Measurements from ENCODE around the gene KCNQ1. TPM values are rescaled to one million over a fixed set of nuclear protein-coding genes. Genes with fewer than 3 reads are reported as not detected.

The KCNQ1 gene
- total RNA-seq, 1 donor from 2014 or later: 10.7 TPM

DNA sequence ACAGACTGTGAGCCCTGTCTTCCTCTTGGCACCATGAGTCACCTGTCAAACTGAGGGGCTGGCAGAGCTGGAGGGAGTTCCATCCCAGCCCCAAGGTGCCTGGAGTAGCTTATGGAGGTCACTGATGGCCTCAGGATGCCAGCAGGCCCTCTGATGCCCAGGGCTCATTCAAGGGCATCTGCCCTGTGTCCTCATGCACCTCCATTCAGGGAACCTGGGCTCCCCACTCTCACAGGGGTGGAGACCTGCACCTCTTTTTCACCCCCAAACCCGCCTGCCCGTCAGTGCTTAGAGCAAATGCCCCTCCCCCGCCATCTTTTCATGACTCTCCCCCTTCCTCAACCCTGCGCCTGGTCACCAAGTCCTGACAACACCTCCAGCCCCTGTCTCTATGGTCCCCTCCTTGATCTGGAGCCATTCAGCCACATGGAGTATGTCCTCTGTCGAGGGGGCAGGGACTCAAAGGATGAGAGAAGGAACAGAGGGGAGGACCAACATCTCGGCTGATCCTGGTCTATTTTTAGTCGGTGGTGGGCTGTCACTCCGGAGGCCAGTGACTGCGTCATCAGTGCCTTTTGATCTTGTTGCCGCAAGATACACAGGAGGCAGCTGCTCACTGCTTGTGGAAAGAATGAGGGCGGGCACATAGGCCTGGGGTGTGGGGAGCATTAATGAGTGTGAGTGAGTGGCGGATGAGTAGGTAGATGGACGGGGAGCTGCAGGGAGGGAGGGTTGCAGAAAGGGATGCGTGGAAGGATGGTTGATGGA, 368.5 kb downstream of the KCNQ1 start:
- no peak for DNase-seq (ENCODE audit: low spot score)

DNA sequence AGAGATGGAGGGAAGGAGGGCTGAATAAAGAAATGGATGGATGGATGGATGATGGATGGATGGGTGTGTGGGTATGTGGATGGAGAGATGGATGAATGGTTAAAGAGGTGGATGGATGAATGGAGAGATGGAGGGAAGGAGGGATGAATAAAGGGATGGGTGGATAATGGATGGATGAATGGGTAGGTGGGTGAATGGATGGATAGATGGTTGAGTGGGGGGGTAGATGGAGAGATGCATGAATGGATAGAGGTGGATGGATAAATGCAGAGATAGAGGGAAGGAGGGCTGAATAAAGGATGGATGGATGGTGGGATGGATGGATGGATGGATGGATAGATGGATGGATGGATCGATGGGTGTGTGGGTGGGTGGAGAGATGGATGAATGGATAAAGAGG, 369.2 kb downstream of the KCNQ1 start:
- no peak for DNase-seq (ENCODE audit: low spot score)

DNA sequence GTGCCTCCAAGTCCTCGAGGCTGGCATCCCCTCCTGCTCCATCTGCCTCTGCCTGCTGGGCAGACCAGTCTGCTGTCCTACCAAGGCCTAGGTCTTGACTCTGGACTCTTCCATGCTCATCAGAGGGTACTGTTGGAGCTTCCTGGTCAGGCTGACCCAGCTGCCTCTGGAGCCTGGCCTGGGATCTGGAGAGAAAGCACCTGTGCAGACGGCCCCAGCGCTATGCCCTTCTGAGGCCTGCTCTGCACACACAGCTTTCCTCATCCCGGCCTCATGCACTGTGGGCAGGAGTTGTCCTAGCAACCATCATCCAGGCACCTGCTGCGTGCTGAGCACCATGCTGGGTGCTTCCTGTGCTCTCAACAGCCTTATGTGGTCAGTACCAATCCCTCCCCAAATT, 369.9 kb downstream of the KCNQ1 start:
- DNase-seq (ENCODE audit: low spot score): no peak

DNA sequence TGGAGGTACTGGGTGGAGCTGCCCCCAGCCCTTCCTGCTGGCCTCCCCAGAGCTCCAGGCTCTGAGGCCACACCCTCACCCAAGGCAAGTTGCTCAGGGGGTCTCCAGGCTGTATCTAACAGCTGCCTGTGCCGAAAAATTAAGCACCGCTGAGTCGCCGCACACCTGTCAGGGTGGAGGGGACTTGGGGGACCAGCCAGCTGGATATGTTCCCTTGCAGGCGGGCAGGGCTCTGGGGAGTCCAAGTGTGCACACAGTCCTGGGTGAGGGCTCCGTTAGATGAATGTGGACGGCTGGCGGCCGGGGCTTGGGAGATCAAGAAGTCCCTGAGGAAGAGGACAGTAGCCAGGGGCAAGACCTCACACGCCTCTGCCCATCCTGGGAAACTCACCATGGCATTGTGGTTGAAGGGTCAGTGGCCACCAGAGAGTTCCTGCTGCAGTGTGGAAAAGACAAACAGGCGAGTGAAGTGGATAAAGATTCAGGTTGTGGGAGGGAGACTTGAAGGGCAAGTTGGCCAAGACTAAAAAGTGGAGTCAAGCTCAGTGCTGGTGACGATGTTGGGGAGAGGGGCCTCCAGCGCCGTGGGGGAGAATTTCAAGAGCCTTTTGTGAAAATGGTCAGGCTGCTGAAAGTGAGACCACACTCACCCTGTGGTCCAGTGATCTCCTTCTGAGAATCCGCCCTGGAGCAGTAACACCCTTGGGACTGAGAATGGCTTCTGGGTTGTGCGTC, 371.1 kb downstream of the KCNQ1 start:
- DNase-seq (ENCODE audit: low spot score): no peak

DNA sequence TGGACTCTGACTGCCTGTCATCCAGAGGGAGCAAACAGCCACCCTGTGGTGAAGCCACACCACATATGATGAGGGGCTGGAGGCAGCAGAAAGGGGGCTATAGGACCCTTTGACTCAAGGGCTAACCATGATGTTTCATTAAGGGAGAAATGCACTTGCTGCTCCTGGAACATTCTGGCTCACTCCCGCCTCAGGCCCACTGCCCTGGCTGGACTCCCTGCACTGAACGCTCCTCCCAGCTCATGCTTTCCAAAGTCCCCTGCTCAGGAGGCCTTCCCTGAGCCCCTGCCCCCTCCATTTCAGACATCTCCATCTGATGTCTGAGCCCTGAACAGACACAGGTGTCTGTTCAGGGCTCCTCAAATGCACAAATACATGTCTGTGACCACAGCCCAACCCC, 371.7 kb downstream of the KCNQ1 start:
- no peak for DNase-seq (ENCODE audit: low spot score)

DNA sequence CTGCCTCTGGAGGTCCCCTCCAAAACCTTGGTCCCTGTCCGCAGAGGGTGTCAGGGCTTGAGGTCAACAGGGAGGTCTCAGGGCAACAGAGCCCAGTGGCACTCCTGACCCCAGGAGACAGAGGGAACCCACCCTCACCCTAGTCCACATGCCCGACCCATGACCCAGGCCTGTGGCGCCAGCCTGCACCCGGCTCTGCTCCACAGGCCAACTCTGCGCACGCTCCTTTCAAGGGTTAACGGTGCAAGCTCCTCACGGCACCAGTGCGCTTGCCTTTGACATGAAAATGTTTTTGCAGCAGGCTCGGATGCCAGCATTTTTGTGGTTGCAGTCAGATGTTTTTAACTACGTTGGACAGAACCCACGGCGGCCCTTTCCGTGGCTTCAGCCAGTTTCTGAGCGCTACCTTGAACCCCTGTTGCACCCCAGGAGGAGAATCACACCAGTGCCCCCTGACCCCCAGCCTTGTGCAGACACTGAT, 372.2 kb downstream of the KCNQ1 start:
- DNase-seq (ENCODE audit: low spot score): no peak

DNA sequence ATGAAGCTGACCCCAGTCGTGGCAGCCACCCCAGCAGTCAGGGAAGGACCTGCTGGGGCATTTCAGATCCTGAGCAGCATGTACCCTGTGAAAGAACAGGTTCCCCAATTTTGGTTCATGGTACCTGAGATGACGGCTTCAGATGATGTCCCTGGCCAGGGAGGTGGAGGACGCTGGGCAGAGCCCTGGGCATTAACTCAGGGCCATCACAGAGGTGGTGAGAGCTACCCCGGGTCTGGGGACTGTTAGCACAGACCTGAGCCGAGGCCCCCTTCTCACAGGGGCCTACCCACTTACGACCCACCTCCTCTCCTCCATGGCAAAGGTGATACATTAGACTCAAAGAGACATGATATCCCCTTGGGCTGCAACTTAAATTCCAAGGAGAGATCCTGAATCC, 372.6 kb downstream of the KCNQ1 start:
- DNase-seq (ENCODE audit: low spot score): no peak

DNA sequence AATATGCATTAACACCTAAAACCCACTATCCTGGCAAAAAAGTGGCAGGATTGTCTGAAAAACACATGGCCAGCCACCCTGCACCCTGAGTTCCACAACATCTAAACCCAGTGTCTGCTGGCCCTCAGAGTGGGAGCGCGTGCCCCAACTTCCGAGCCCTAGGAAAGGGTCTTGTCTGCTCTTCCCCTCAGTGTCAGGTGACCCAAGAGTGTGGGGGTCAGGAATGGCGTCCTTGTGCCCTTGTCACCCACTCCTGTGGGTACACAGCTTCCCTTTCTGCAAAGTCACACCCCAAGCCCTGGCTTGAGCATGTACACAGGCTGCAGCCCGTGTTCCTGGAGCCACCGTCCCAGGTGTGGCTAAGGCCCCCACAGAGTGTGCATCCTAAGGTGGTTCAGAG, 373.2 kb downstream of the KCNQ1 start:
- no peak for DNase-seq (ENCODE audit: low spot score)

DNA sequence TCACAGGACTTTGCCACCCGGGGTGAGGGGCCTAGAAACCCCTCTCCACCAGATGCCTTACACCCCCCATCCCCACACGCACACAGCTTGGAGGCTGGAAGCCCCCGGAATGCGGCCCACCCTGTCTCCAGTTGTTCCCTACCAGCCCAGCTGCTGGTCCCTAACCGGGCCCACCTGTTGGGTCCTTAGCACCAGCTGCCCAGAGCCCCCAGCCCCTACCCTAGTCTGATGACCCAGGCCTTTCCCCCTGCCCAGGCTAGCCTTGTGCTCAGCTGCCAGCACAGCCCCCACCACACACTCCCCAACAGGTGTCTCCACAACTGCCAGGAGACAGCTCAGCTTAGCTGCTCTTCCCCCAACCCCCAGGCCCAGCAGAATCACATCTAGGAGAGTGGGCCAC, 373.7 kb downstream of the KCNQ1 start:
- DNase-seq (ENCODE audit: low spot score): no peak

DNA sequence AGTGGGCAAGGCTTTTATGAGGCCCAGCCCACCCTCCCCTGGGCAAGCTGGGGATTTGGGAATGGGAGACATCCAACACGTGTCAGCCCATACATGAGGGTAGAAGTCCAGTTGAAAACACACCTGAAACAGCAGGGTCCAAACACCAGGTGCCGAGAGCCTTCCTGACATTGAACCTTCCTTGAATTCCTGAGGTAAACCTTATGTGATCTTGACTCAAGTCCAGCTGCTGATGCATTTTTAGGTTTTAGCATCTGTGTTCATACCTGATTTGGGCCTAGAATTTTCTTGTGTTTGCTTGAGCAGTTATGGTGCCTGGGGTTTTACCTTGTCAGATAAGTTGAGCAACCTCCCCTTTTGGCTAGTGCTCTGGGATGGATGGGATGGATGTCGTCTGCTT, 374.5 kb downstream of the KCNQ1 start:
- DNase-seq (ENCODE audit: low spot score): no peak

DNA sequence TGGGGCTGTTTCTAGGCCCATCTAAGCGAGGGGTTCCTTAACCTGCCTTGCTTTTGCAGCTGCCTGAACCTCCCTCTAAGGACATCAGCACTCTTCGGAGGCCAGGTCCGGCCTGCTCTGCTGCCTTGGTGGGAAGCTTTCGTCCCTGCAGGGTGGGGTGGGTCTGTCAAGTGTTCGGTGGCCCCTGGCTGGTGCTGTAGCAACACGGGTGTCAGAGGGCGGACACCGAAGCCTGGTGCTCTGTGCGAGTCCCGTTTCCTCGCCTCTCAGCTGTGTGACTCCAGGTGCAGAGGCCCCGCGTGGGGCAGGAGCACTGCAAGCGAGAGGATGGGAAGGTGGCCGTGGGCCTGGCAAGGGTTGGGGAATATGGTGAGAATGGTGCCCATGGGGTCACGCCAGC, 376.2 kb downstream of the KCNQ1 start:
- no peak for DNase-seq (ENCODE audit: low spot score)

DNA sequence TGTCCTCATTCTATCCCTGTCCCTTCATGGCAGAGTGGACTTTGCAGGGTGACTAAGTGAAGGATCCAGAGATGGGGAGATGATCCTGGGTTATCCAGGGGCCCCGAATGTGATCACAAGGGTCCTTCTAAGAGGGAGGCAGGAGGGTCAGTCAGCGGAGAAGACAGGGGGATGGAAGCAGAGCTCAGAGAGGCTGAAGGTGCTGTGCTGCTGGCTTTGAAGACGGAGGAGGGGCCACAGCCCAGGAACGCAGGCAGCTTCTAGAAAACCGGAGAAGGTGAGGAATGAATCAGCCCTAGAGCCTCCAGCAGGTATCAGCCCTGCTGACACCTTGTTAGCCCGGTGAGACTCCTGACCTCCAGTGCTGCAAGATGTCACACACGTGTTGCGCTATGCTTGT, 377.1 kb downstream of the KCNQ1 start:
- DNase-seq (ENCODE audit: low spot score): no peak

DNA sequence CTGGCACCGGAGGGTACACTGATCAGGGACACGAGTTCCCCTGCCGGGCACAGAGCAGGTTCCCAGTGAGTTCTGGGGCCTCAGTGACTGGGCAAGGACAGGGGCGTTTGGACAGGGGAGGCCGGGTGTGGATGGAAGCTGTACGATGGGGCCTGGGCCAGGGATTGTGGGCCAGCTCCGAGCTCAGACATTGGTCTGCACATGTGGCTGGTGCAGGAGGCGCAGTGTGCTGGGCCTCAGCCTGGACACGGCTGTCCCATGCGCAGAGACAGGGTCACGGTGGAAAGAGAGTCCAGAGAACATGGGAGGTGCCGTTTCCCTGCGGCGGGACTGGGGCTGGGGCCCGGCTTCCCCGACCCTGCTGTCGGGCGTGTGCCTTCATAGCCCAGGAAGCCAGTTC, 380.0 kb downstream of the KCNQ1 start:
- no peak for DNase-seq (ENCODE audit: low spot score)

DNA sequence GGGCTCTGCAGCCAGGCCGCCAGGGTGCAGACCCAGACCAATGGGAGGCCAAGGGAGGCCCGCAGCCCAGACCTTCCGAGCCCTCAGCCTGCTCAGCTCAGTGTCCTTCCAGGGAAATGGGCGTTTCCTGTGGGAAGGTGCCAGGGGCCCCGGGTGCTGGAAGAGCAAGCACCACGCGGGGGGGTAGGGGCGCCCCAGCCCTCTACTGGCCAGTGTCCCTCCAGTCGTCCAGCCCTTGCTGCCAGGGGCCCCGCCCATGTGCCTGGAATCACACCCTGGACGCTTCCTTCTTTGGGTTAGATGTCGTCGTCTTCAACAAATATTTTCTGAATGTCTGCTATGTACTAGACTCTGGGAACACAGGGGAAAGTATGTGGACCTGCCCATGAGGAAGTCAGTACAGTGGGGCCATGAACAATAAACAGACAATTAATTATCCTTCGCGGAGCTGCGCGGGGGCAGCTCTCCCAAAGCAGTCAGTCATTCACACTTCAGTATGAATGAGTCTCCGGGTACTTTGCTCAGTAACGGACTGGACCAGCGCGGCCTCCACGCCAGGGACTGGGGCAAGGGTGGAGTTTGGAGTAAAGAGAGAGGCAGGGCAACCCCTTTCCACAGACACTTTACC, 380.6 kb downstream of the KCNQ1 start:
- no peak for DNase-seq (ENCODE audit: low spot score)

DNA sequence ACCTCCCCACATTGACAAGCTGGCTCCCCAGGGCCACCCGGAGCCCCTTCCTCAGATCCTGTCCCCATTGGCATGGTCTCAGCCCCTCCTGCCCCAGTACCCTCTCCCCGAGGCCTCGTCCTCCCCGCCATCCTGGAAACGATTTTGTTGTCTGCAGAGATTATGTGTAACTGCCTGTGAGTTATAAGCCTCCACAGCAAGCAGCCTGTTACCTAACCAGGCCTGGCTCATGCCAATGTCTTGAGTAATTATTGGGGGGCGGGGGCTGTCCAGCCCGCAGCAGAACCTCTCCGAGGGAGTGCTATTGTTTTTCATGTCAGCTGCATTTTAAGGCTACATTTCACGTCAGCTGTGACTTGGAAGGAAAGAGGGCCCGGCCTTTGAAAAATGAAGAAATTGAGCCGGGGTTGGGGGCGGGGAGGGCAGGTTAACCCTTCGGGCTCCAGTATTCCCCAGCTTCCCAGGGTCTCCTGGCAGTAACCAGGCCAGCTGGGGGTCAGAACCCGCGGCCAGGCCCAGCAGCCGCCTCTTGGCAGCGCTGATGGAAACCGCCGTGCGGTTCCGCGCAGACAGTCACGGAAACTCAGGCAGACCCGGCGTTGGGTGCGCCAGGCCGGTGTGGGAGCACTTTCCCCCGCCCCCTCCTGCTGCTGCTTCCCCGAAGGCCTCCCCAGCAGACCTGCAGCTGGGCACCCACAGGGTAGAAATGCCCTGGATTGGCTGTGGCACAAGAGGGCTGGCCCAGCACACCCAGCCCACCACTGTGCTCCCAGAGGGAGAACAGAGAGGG, 381.3 kb downstream of the KCNQ1 start:
- DNase-seq (ENCODE audit: low spot score): no peak

DNA sequence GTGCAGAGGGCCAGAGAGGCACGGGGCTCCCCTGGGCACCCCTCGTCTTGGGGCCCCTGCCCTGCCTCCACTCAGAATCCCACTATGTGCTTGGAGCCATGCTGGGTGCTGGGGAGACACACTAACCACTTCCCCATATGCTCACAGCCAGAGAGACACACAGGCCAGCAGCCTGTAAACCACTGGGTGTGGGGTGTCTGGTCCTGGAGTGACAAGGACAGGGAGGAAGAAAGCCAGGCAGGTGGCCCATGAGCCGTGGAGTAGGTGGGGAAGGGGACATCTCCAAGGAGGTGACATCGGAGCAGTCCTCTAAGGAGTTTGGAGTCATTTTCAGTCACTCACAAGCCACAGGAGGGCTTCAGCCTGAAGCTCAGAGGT, 381.9 kb downstream of the KCNQ1 start:
- no peak for DNase-seq (ENCODE audit: low spot score)

DNA sequence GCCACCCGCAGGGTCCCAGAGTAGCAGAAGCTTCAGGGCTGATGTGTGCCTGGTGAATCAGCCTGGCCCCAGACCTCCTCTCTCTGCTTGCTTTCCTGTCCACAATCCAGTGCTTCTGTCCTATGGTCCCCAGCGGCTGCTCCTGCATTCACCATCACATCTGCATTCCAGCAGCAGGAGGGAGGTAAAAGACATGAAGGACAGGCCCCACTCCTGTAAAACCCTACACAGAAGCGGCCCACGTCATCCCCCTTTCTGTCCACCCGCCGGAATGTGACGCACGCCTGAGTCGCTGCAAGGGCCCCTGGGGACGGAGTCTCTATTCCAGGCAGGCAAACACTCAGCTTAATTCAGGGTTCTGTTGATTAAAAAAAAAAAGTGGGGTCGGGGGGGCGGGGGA, 382.4 kb downstream of the KCNQ1 start:
- no peak for DNase-seq (ENCODE audit: low spot score)

DNA sequence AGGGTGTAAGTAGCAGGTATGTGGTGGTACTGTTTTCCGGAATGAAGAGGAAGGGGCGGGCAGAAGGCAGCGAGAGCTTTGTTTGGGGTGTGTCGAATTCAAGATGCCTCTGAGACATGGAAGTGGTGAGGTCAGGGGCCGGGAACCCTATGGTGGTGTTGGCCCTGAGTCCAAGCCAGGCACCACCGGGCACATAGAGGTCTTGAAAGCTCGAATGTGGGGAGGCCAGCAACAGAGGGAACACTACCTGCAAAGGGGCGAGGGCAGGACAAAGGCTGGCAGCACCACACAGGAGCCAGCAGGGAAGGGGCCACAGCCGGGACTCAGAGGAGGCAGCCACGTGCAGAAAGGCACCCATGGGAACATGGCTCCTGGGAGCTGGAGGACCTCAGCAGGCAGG, 383.0 kb downstream of the KCNQ1 start:
- DNase-seq (ENCODE audit: low spot score): no peak

DNA sequence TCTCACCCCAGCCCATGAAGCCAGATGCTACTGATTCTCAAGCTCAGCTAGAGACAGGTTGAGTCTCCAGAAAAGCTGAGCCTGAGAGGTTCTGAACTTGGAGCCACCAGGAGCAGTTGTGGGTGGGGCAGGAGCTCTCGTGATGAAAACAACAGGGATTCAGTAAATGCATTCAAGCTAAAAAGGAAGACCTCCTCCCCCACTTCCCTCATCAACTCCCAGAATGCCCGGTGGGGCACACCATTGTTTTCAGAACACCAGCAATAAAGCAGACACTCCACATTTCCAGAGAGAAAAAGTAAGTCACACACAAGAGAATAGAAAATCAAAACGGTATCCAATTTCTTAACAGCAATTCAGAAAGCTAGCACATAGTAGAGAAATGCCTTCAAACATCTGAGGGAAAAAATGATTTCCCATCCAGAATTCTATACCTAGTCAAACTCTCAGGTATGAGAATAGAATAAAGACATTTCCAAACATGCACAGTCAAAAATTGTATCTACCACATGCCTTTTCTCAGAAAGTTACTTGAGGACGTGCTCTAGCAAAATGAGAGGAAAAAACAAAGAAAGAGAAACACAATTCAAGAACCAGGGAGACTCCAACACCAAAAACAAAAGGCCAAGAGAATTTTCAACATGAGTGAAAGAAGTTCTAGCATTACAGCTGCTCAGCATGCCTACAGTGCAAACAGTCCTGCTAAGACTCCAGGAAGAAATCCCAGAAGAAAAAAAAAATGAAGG, 383.9 kb downstream of the KCNQ1 start:
- no peak for DNase-seq (ENCODE audit: low spot score)

DNA sequence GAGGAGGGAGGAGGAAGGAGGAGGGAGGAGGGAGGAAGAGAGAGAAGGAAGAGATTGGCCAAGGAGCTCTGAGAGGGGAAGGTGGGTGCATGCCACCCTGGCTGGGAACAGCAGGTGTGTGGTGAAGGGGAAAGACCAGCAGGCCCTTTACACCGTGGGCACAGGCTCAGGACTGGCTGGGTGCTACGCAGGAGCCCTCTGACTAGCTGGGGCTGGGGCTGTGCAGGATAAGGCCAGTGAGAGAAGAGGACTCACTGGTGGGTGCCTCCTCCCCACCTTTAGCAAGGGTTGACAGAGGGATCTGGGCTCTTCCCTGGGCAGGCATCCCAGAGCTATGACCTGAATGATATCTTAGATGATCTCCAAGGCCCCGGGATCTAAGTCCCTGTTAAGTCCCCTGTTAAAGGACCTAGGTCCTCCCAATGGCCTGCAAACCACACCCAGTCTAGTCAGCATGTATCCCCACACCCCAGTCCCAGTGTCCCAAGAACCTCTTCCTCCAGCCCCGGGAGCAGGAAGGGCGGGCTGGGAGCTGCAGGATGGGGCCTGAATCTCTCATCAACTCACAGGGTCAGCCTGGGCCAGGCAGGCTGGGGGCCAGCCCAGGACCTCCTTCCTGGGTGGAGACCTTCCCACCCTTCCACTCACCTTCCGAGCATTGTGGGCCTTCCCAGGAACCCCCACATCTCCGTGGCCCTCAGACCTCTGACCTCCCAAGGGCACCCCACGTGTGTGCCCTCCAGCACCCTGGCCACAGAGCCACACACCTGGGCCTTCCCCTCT, 385.4 kb downstream of the KCNQ1 start:
- DNase-seq (ENCODE audit: low spot score): no peak
